Measurements from ENCODE around the gene PTPN2. TPM values are rescaled to one million over a fixed set of nuclear protein-coding genes. Genes with fewer than 3 reads are reported as not detected.
A peak's percentile ranks its signal among the peaks of the same experiment; 100 is the strongest.
"Not testable (repeated sequence)": the region's sequence is repeated elsewhere in the genome, so short reads cannot be mapped to it uniquely, and the experiment has no call there.

PTPN2 gene
- total and polyA plus RNA-seq, 2 donors = 116 to 155 TPM

GRCh38 chr18:12885500-12885899 is 1.5 kb upstream of the PTPN2 start:
- Histone ChIP-seq H3K27ac (ENCODE audit: low read depth in 1 of 2, low read length in 1 of 2) (peak overlapping the region in 1 of 2 donors; percentile 82), H3K4me1 (ENCODE audit: control insufficient read depth in 2 of 2, insufficient read depth in 2 of 2, low read length in 2 of 2) (peaks cover 24 to 35% of the 10 kb centered on the region in 2 donors), H3K9me3 (ENCODE audit: control insufficient read depth in 2 of 2, insufficient read depth in 1 of 2, low read length in 1 of 2) (peaks cover 0 to 6% of the 10 kb centered on the region in 2 donors), H3K4me3 (ENCODE audit: low read length in 2 of 2) (no peak overlapping the region), H3K27me3 (ENCODE audit: control insufficient read depth in 2 of 2, insufficient read depth in 1 of 2, low read length in 1 of 2) (no peaks in the 10 kb centered on the region), H3K36me3 (ENCODE audit: control insufficient read depth in 2 of 2, insufficient read depth in 2 of 2, low read length in 1 of 2) (peaks cover 0 to 11% of the 10 kb centered on the region in 2 donors)
- DNase-seq (ENCODE audit: low read depth in 6 of 9, low spot score in 9 of 9) = peak in 1 of 9 donors; percentile 48
- 91% methylated on average over 4 of the region's 4 CpGs for WGBS

- DNase-seq (ENCODE audit: low read depth in 6 of 9, low spot score in 9 of 9) = no peak
- Histone ChIP-seq H3K4me3 (ENCODE audit: low read length in 2 of 2) (peak overlapping the region; percentile 62 to 99), H3K27ac (ENCODE audit: low read depth in 1 of 2, low read length in 1 of 2) (peak overlapping the region; percentile 82 to 92), H3K27me3 (ENCODE audit: control insufficient read depth in 2 of 2, insufficient read depth in 1 of 2, low read length in 1 of 2) (no peaks in the 10 kb centered on the region), H3K9me3 (ENCODE audit: control insufficient read depth in 2 of 2, insufficient read depth in 1 of 2, low read length in 1 of 2) (no peaks in the 10 kb centered on the region), H3K4me1 (ENCODE audit: control insufficient read depth in 2 of 2, insufficient read depth in 2 of 2, low read length in 2 of 2) (peaks cover 33 to 43% of the 10 kb centered on the region in 2 donors), H3K36me3 (ENCODE audit: control insufficient read depth in 2 of 2, insufficient read depth in 2 of 2, low read length in 1 of 2) (peaks cover 0 to 11% of the 10 kb centered on the region in 2 donors)
- 21% methylated on average over 35 of the region's 35 CpGs for WGBS
These were observed 628 bp upstream of the PTPN2 start for GRCh38 chr18:12884406-12885323.

- H3K4me3 ChIP-seq (ENCODE audit: low read length in 2 of 2) = peak overlapping the region; percentile 84 to 99
- under 1% methylated on average over 38 of the region's 38 CpGs for WGBS
- no peaks in the 10 kb centered on the region for H3K9me3 ChIP-seq (ENCODE audit: control insufficient read depth in 2 of 2, insufficient read depth in 1 of 2, low read length in 1 of 2)
- H3K36me3 ChIP-seq (ENCODE audit: control insufficient read depth in 2 of 2, insufficient read depth in 2 of 2, low read length in 1 of 2) = peaks cover 0 to 11% of the 10 kb centered on the region in 2 donors
- H3K4me1 ChIP-seq (ENCODE audit: control insufficient read depth in 2 of 2, insufficient read depth in 2 of 2, low read length in 2 of 2) = peaks cover 41 to 55% of the 10 kb centered on the region in 2 donors
- no peaks in the 10 kb centered on the region for H3K27me3 ChIP-seq (ENCODE audit: control insufficient read depth in 2 of 2, insufficient read depth in 1 of 2, low read length in 1 of 2)
- no peak for DNase-seq (ENCODE audit: low read depth in 6 of 9, low spot score in 9 of 9)
- peak overlapping the region; percentile 100 for H3K27ac ChIP-seq (ENCODE audit: low read depth in 1 of 2, low read length in 1 of 2)
These were observed 709 bp downstream of the PTPN2 start for GRCh38 chr18:12883372-12883683.

- H3K4me3 ChIP-seq (ENCODE audit: low read length in 2 of 2) = peak overlapping the region; percentile 84 to 99
- H3K27ac ChIP-seq (ENCODE audit: low read depth in 1 of 2, low read length in 1 of 2) = peak overlapping the region; percentile 100
- no peaks in the 10 kb centered on the region for H3K9me3 ChIP-seq (ENCODE audit: control insufficient read depth in 2 of 2, insufficient read depth in 1 of 2, low read length in 1 of 2)
- peaks cover 0 to 11% of the 10 kb centered on the region in 2 donors for H3K36me3 ChIP-seq (ENCODE audit: control insufficient read depth in 2 of 2, insufficient read depth in 2 of 2, low read length in 1 of 2)
- no peaks in the 10 kb centered on the region for H3K27me3 ChIP-seq (ENCODE audit: control insufficient read depth in 2 of 2, insufficient read depth in 1 of 2, low read length in 1 of 2)
- WGBS = 10% methylated on average over 22 of the region's 22 CpGs
- peaks cover 41 to 61% of the 10 kb centered on the region in 2 donors for H3K4me1 ChIP-seq (ENCODE audit: control insufficient read depth in 2 of 2, insufficient read depth in 2 of 2, low read length in 2 of 2)
- no peak for DNase-seq (ENCODE audit: low read depth in 6 of 9, low spot score in 9 of 9)
These were observed 1.3 kb downstream of the PTPN2 start for GRCh38 chr18:12882453-12883371.

GRCh38 chr18:12880541-12880910 is 3.5 kb downstream of the PTPN2 start:
- DNase-seq (ENCODE audit: low read depth in 6 of 9, low spot score in 9 of 9) = no peak
- H3K4me3 ChIP-seq (ENCODE audit: low read length in 2 of 2) = peak overlapping the region; percentile 14 to 84
- no peaks in the 10 kb centered on the region for H3K27me3 ChIP-seq (ENCODE audit: control insufficient read depth in 2 of 2, insufficient read depth in 1 of 2, low read length in 1 of 2)
- peak overlapping the region; percentile 81 to 100 for H3K27ac ChIP-seq (ENCODE audit: low read depth in 1 of 2, low read length in 1 of 2)
- H3K4me1 ChIP-seq (ENCODE audit: control insufficient read depth in 2 of 2, insufficient read depth in 2 of 2, low read length in 2 of 2) = peaks cover 49 to 66% of the 10 kb centered on the region in 2 donors
- H3K36me3 ChIP-seq (ENCODE audit: control insufficient read depth in 2 of 2, insufficient read depth in 2 of 2, low read length in 1 of 2) = peaks cover 0 to 9% of the 10 kb centered on the region in 2 donors
- H3K9me3 ChIP-seq (ENCODE audit: control insufficient read depth in 2 of 2, insufficient read depth in 1 of 2, low read length in 1 of 2) = no peaks in the 10 kb centered on the region
- WGBS = 38% methylated on average over 2 of the region's 2 CpGs

- no peaks in the 10 kb centered on the region for H3K9me3 ChIP-seq (ENCODE audit: control insufficient read depth in 2 of 2, insufficient read depth in 1 of 2, low read length in 1 of 2)
- no peaks in the 10 kb centered on the region for H3K27me3 ChIP-seq (ENCODE audit: control insufficient read depth in 2 of 2, insufficient read depth in 1 of 2, low read length in 1 of 2)
- H3K4me3 ChIP-seq (ENCODE audit: low read length in 2 of 2) = peak overlapping the region; percentile 14 to 84
- H3K4me1 ChIP-seq (ENCODE audit: control insufficient read depth in 2 of 2, insufficient read depth in 2 of 2, low read length in 2 of 2) = peaks cover 46 to 61% of the 10 kb centered on the region in 2 donors
- 56% methylated on average over 8 of the region's 8 CpGs for WGBS
- peak in 1 of 9 donors; percentile 56 for DNase-seq (ENCODE audit: low read depth in 6 of 9, low spot score in 9 of 9)
- H3K36me3 ChIP-seq (ENCODE audit: control insufficient read depth in 2 of 2, insufficient read depth in 2 of 2, low read length in 1 of 2) = peaks cover 0 to 9% of the 10 kb centered on the region in 2 donors
- peak overlapping the region; percentile 81 to 100 for H3K27ac ChIP-seq (ENCODE audit: low read depth in 1 of 2, low read length in 1 of 2)
These were observed 4.0 kb downstream of the PTPN2 start for GRCh38 chr18:12879840-12880540.

GRCh38 chr18:12874992-12875391 is 9.0 kb downstream of the PTPN2 start:
- not testable (repeated sequence) for H3K27me3 ChIP-seq (ENCODE audit: control insufficient read depth in 2 of 2, insufficient read depth in 1 of 2, low read length in 1 of 2); H3K36me3 ChIP-seq (ENCODE audit: control insufficient read depth in 2 of 2, insufficient read depth in 2 of 2, low read length in 1 of 2); DNase-seq (ENCODE audit: low read depth in 6 of 9, low spot score in 9 of 9); H3K9me3 ChIP-seq (ENCODE audit: control insufficient read depth in 2 of 2, insufficient read depth in 1 of 2, low read length in 1 of 2); H3K27ac ChIP-seq (ENCODE audit: low read depth in 1 of 2, low read length in 1 of 2); H3K4me3 ChIP-seq (ENCODE audit: low read length in 2 of 2)
- peaks cover 25 to 42% of the 10 kb centered on the region in 2 donors for H3K4me1 ChIP-seq (ENCODE audit: control insufficient read depth in 2 of 2, insufficient read depth in 2 of 2, low read length in 2 of 2)
- WGBS = 100% methylated on average over 1 of the region's 2 CpGs

- WGBS = 97% methylated on average over 47 of the region's 48 CpGs
- DNase-seq (ENCODE audit: low read depth in 6 of 9, low spot score in 9 of 9); H3K9me3 ChIP-seq (ENCODE audit: control insufficient read depth in 2 of 2, insufficient read depth in 1 of 2, low read length in 1 of 2); H3K4me3 ChIP-seq (ENCODE audit: low read length in 2 of 2); H3K27ac ChIP-seq (ENCODE audit: low read depth in 1 of 2, low read length in 1 of 2); H3K36me3 ChIP-seq (ENCODE audit: control insufficient read depth in 2 of 2, insufficient read depth in 2 of 2, low read length in 1 of 2); H3K27me3 ChIP-seq (ENCODE audit: control insufficient read depth in 2 of 2, insufficient read depth in 1 of 2, low read length in 1 of 2): not testable (repeated sequence)
- peaks cover 17 to 39% of the 10 kb centered on the region in 2 donors for H3K4me1 ChIP-seq (ENCODE audit: control insufficient read depth in 2 of 2, insufficient read depth in 2 of 2, low read length in 2 of 2)
These were observed 10.0 kb downstream of the PTPN2 start for GRCh38 chr18:12873961-12874567.
